ENCODE data around the gene DLGAP1. TPM values are rescaled to one million over a fixed set of nuclear protein-coding genes. Genes with fewer than 3 reads are reported as not detected.

The DLGAP1 gene
- total RNA-seq, 1 experiment from 2014 or later: 23.2 TPM

- Histone ChIP-seq H3K27ac (ENCODE audit: insufficient read length, low read depth, low read length) (no peak overlapping the region), H3K4me2 (ENCODE audit: insufficient read depth, insufficient read length, low read length) (no peak overlapping the region), H3K18ac (ENCODE audit: insufficient read length, low read depth, low read length) (no peak overlapping the region), H4K8ac (replicated peaks; ENCODE audit: insufficient read length, low read depth, low read length) (no peak overlapping the region), H4K5ac (ENCODE audit: insufficient read length, low read depth, low read length) (no peak overlapping the region), H3K23me2 (ENCODE audit: insufficient read length, low read depth, low read length, poor library complexity, severe bottlenecking) (no peaks in the 10 kb centered on the region), H3K79me1 (ENCODE audit: insufficient read depth, low read depth, low read length, poor library complexity, severe bottlenecking) (no peaks in the 10 kb centered on the region), H3K9me3 (ENCODE audit: control insufficient read depth, low read depth, low read length) (no peaks in the 10 kb centered on the region), H4K91ac (ENCODE audit: insufficient read length, low read depth, low read length) (no peak overlapping the region), H3K79me2 (ENCODE audit: insufficient read depth, low read length) (no peaks in the 10 kb centered on the region), H2BK5ac (ENCODE audit: insufficient read length, low read length) (no peak overlapping the region), H2BK120ac (ENCODE audit: low read depth, low read length, poor library complexity, severe bottlenecking) (no peak overlapping the region), H3K4me1 (ENCODE audit: insufficient read depth, low read length) (no peaks in the 10 kb centered on the region; the same call in none of the 2 replicates), H3K56ac (ENCODE audit: insufficient read length, low read depth, low read length) (no peak overlapping the region), H3K4ac (ENCODE audit: low read depth, low read length) (no peak overlapping the region), H2BK15ac (ENCODE audit: low read depth, low read length) (no peak overlapping the region), H4K20me1 (ENCODE audit: control insufficient read depth, insufficient read depth, insufficient read length) (no peaks in the 10 kb centered on the region), H3T11ph (ENCODE audit: low read length) (no peak overlapping the region), H2BK20ac (ENCODE audit: low read depth, low read length, poor library complexity, severe bottlenecking) (no peak overlapping the region), H3K27me3 (ENCODE audit: insufficient read depth, low read length) (no peaks in the 10 kb centered on the region), H2BK12ac (ENCODE audit: insufficient read length, low read depth, low read length) (no peak overlapping the region), H2AK5ac (ENCODE audit: insufficient read length, low read length) (no peak overlapping the region), H2AFZ (ENCODE audit: low read length) (no peak overlapping the region), H3K14ac (ENCODE audit: insufficient read depth, low read length) (no peak overlapping the region), H3K9ac (ENCODE audit: extremely low read depth, insufficient read length, low read length) (no peak overlapping the region), H3K23ac (ENCODE audit: insufficient read length, low read depth, low read length) (no peak overlapping the region)
- H3K4me3 Mint-ChIP-seq: no peak overlapping the region
- no peak overlapping the region for H3K27ac Mint-ChIP-seq
- H3K27me3 Mint-ChIP-seq (ENCODE audit: low read depth): no peaks in the 10 kb centered on the region
- DNase-seq: no peak
- H3K36me3 Mint-ChIP-seq (ENCODE audit: insufficient read depth in 1 of 3, low read depth in 3 of 3): no peaks in the 10 kb centered on the region
- no CpG with 5 or more reads among the region's 5 CpGs for WGBS (ENCODE audit: extremely low coverage, insufficient read length, low lambda C conversion rate)
- TF ChIP-seq CTCF (conservative IDR thresholded peaks at IDR 0.05): no peak
- H3K4me1 Mint-ChIP-seq: peaks cover 5 to 6% of the 10 kb centered on the region in 2 experiments; a peak in 3 of 4 replicates
- no peaks in the 10 kb centered on the region for H3K9me3 Mint-ChIP-seq
These were observed 178.0 kb downstream of the DLGAP1 start for GRCh38 chr18:4276953-4277585.
